SK-N-MC (cell line): ENCODE results near the gene XPO5.

Experiments
- EZH2 ChIP-seq: fragments of 200-600 bp; sonication (generic); IDR thresholded peaks from one replicate; pipeline ENCODE4 v1.6.1; 2017; ENCODE audit warnings: antibody characterized with exemption
- POLR2AphosphoS5 ChIP-seq: IDR thresholded peaks from 2 replicates; pipeline ENCODE4 v1.6.1; 2012; ENCODE audit warnings: mild to moderate bottlenecking, low read depth, low read length, borderline replicate concordance

- peak; percentile 97 for TF ChIP-seq POLR2AphosphoS5
- TF ChIP-seq EZH2: no peak
Observed at GRCh38 chr6:43477235-43478007, 98.4 kb downstream of the XPO5 start, which contains the start of gene TJAP1.
